Stimulated activated CD4-positive, alpha-beta T cell treated with anti-CD3 and anti-CD28 coated beads, Interleukin-15, amount 100 ng/mL, for 1 hour (primary cell): ENCODE data around the gene ARID1A.

Experiments
- DNase-seq, 2 donors: peaks; one replicate each; pipeline ENCODE4 v3.0.0-alpha.2; 2020; ENCODE audit warnings: low read depth in 1 of 2, low spot score in 1 of 2

The ARID1A gene

GRCh38 chr1:26758358-26758757, 62.5 kb downstream of the ARID1A start:
- no peak for DNase-seq

- DNase-seq = no peak
Observed at GRCh38 chr1:26759531-26759930, 63.7 kb downstream of the ARID1A start.

- no peak for DNase-seq
Observed at GRCh38 chr1:26761217-26761616, 65.4 kb downstream of the ARID1A start.

GRCh38 chr1:26767714-26768113, 71.9 kb downstream of the ARID1A start:
- DNase-seq = no peak

GRCh38 chr1:26768755-26769154, 72.9 kb downstream of the ARID1A start:
- DNase-seq = no peak

GRCh38 chr1:26771285-26771642, 75.4 kb downstream of the ARID1A start:
- DNase-seq = no peak

GRCh38 chr1:26771643-26772321, 76.0 kb downstream of the ARID1A start:
- no peak for DNase-seq

- no peak for DNase-seq
Observed at GRCh38 chr1:26772687-26773086, 76.9 kb downstream of the ARID1A start.

GRCh38 chr1:26774462-26774861, 78.6 kb downstream of the ARID1A start:
- no peak for DNase-seq

- DNase-seq = no peak
Observed at GRCh38 chr1:26775666-26776065, 79.9 kb downstream of the ARID1A start.

GRCh38 chr1:26779098-26779668, 83.4 kb downstream of the ARID1A start:
- no peak for DNase-seq

- DNase-seq = no peak
Observed at GRCh38 chr1:26780344-26780957, 84.6 kb downstream of the ARID1A start.

GRCh38 chr1:26781206-26781825, 85.5 kb downstream of the ARID1A start:
- no peak for DNase-seq

GRCh38 chr1:26782521-26783212, 86.9 kb downstream of the ARID1A start:
- DNase-seq = no peak

- DNase-seq = no peak
Observed at GRCh38 chr1:26783646-26784022, 87.8 kb downstream of the ARID1A start.

GRCh38 chr1:26784023-26784871, 88.4 kb downstream of the ARID1A start:
- no peak for DNase-seq

GRCh38 chr1:26784886-26785285, 89.1 kb downstream of the ARID1A start:
- no peak for DNase-seq

- no peak for DNase-seq
Observed at GRCh38 chr1:26785611-26786436, 90.0 kb downstream of the ARID1A start.

GRCh38 chr1:26786437-26787380, 90.9 kb downstream of the ARID1A start:
- DNase-seq = no peak
